Stromal cell of bone marrow (primary cell): ENCODE data around the gene HTRA1.

Source experiments
- DNase-seq: peaks from one replicate; pipeline ENCODE4 v3.0.0-alpha.2; 2012; ENCODE audit warnings: low read depth

Gene HTRA1

DNA sequence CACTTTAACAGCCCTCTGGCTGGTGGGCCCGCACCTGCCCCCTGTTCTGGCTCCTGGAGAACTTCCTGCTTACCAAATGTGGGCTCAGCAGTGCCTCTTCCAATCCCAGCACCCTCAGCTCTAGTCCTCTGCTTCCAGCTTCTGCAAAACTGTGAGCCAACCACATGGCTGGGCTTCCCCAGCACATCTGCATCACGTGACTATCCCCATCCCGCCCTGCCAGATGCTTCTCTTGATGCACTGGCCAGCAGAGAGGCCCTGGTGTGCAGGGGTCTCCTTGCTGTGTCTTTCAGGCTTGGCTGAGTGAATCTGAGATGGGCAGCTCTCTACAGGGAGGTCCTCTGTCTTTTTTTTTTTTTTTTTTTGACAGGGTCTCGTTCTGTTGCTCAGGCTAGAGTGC lies 55.4 kb downstream of the HTRA1 start:
- DNase-seq: no peak

DNA sequence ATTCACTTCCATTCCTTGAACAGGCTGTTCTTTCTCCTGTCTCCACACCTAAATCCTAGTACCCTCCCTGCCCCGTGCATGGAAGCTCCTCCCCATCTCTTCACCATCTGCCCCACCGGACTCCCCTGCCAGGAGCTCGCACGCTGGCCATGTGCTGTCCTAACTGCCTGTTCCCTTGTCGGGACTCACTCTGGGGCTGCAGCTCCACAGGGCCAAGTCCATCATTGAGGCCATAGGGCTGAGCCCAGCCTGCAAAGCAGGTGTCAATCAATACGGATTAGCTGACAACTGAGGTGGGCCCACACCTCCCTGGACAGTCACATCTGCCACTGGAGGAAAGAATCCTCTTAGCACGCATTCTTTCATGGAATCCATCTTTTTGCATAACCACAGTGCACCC lies 57.8 kb downstream of the HTRA1 start:
- DNase-seq: no peak

- no peak for DNase-seq
These were observed 58.5 kb downstream of the HTRA1 start for GRCh38 chr10:122519873-122520272.

- no peak for DNase-seq
These were observed 59.7 kb downstream of the HTRA1 start for GRCh38 chr10:122521011-122521410.

- no peak for DNase-seq
These were observed 63.5 kb downstream of the HTRA1 start for GRCh38 chr10:122524811-122525210.

GRCh38 chr10:122525788-122526187 lies 64.4 kb downstream of the HTRA1 start:
- DNase-seq: no peak

- no peak for DNase-seq
These were observed 65.5 kb downstream of the HTRA1 start for GRCh38 chr10:122526892-122527291.

- peak; percentile 57 for DNase-seq
These were observed 68.8 kb downstream of the HTRA1 start for GRCh38 chr10:122530177-122530576.

DNA sequence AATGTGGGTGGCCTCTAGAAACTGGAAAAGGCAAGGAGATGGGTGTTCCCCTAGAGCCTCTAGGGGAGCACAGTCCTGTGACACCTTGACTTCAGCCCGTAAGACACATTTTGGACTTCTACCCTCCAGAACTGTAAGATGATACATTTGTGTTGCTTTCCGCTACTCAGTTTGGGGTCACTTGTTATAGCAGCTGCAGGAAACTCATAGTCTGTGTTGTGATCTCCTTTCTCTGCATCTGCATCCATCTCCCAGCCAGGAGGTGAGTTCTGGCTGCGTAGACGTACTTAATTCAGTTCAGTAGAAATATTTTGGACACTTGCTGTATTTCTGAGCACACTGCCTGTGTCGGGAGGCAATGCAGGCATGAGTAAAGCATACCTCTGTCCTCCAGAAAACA lies 69.9 kb downstream of the HTRA1 start:
- no peak for DNase-seq

DNA sequence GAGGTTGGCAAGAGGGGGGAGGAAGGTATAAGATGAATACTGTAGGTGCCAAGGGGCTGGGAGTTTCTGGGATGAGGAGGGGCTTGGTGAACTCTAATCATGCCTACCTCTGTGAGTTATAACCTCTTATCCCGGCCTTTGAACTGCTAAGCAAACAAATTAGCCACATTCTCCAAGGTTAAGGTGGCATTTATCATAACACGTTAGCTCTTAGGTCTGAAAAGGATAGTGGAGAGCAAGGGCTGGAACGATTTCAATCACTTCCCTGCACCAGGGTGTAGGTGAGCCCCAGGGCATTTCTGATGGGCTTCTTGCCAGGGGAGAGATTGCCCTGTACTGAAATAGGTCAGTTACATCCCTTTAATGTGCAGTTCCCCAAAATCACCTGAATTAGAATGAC lies 70.6 kb downstream of the HTRA1 start:
- DNase-seq: no peak

DNA sequence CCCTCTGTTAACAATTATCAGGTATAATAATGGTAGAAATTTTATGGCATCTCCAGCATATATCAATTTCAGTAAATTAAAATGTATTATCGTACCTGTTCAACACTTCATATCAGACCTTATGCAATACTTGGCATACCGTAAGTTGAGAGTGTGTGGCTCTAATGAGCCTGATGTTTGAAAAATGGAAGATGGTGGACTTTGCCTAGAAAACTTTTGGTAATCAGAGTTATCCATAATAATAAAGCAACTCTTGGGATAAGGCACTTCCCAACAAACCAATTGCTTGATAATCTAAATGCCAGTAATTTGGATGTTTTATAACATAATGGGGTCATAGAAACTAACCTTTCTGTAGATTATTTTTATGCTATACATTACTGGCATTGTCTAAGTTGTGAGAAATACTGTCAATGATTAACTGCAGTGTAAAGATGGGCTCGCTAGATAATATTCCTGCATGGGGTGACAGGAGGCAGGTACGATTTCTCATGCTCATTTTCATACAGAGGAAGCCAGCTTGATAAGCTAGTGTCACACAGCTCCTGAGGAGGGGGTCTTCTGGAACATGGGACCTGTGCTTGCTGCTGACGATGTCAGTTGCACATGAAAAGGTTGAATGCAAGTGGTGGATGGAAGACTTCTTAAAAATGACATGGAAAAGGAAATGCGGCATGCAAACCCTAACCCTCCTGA lies 71.4 kb downstream of the HTRA1 start:
- no peak for DNase-seq

DNA sequence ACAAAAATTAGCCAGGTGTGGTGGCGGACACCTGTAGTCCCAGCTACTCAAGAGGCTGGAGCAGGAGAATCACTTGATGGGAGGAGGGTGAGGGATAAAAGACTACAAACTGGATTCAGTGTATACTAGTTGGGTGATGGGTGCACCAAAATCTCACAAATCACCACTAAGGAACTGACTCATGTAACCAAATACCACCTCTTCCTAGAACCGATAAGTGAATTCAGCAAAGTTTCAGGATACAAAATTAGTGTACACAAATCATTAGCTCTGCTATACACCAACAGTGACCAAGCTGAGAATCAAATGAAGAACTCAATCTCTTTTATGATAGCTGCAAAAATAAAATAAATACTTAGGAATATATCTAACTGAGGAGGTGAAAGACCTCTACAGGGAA lies 76.2 kb downstream of the HTRA1 start:
- DNase-seq: no peak

DNA sequence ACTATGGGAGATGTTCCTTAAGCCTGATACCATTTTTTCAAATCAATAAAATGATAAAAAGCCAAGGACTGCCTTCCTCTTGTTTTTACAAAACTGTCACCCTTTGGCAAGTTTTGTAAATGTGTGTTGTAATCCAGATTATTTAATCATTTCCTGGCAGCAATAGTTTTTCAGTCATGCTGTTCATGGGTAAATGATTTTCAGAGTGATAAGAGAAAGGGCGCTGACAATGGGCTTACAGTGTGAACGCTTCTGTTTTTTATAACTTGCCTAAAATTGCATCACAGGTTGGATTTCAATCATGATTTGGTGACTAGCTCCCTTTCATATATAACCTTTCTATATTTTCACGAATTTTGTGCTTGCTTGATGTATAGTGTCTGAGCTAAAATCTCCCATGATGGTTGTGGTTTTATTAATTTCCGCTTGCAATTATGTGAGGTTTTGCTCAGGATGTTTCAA lies 80.2 kb downstream of the HTRA1 start:
- no peak for DNase-seq

DNA sequence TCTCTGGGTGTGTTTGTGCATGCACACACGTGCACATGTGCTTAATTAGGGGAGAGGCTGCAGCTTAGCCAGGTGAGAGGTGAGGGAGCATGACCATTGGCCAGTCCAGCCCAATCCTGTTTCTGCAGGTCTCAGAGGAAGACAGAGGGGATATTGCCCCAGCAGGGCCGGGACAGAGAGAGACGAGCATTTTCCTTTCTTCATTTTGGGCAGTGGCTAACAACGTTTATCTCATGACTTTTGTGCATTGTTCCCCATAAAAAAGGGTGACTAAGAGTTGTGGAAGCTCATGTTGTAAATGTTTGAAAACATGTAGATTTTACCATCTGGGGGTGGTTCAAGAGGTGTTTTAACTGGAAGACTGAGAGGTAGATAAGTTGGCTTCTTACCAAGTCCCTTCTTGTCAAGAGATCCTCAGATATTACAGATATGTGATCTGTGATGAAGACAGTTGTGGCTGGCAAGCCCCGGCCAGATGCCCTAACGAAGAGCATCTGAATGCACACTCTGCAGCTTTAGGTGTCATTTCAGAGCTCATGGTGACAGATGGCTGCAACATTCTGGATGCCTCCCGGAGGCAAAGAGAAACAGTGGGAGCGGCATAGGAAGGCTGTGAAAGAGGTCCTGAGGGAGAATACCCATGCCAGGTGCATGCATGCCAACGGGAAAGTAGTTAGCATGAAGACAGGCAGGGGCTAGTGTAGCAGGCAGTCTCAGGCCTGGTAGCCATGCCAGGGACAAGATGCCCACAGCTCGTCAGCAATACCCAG lies 82.5 kb downstream of the HTRA1 start:
- no peak for DNase-seq

DNA sequence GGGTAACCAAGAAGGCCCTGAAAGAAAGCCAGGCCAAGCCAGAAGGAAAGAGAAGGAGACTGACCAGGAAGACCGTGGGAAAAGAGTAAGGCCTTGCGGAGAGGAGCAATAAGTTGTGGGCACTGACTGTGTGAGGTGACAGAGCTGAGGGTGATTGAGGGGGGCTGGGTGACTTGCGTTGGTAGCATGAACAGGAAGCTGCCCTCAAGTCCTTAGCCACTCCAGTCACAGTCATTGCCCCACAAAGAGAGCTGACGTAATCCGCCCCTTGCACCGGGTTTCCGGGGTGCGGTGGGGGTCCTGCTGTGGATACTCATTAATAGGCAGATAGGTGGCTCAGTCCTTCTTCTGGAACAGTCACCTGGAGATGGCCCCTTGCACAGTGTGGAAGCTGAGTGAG lies 83.1 kb downstream of the HTRA1 start:
- no peak for DNase-seq

DNA sequence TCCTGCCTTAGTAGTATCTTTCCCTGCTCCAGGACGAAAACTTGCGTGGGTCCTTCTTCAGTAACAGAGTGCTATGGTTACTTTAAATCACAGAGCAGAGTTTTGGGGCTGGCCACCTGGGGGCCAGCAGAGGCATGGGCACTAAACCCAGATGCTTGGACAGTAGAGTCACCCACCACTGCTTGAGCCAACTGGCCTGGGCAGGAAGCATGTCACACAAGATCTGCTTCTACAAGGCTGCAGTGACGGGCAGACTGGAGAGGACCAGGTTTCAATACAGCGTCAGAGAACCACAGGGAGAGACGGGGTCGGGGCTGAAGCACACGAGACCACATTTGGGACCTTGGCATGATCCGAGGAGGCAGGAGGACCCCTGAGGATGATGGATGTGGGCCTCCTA lies 84.9 kb downstream of the HTRA1 start:
- DNase-seq: no peak

DNA sequence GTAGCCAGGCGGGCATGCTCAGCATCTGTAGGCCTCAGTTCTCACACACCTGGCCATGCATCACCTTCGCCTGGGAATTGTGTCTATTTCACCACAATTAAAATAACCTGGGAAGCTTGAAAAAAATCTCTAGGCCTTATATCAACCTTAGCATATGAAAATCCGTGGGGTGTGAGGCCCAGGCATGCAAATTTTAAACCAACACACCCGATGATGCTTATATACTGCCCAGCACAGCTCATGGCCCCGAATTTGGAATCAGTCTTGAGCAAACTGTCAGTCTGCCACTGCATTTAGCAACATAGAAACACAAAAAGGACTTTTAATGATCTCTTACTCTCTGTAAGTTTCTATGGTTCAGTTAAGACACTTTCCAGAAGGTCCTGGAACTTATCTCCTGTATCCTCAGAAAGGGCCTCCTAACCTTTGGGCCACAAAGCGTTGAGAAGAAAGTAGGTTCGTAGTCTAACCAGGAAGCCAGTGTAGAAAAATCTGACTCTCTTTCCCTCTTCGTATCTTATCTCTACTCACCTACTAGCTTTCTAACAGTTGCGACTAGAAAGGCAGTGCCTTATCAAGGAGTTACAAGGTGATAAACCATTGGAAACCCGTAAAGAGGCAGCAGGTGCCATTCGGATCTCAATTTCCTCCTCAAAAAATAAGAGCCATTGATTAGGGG lies 87.2 kb downstream of the HTRA1 start:
- DNase-seq: no peak

DNA sequence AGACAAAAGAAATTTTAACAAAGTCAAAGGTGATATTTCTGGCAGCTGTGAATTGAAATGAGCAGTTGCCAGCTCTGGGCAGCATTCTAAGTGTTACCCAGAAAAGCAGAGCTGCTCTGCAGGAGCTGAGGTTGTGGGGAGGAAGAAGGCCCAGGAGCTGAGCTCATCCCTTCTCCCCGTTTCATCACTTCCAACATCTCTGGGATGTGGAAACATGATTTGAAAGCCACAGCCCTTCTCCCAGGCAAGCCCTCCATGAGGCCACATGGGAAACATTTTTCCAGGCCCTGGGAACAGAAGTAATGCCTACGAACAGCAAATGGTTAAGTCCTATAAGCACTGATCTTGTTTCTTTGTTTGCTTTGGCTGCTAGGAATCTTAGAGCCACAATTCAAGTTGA lies 88.3 kb downstream of the HTRA1 start:
- peak; percentile 15 for DNase-seq

- DNase-seq: no peak
These were observed 89.1 kb downstream of the HTRA1 start for GRCh38 chr10:122550427-122550826.

GRCh38 chr10:122550983-122551382 lies 89.6 kb downstream of the HTRA1 start:
- no peak for DNase-seq

DNA sequence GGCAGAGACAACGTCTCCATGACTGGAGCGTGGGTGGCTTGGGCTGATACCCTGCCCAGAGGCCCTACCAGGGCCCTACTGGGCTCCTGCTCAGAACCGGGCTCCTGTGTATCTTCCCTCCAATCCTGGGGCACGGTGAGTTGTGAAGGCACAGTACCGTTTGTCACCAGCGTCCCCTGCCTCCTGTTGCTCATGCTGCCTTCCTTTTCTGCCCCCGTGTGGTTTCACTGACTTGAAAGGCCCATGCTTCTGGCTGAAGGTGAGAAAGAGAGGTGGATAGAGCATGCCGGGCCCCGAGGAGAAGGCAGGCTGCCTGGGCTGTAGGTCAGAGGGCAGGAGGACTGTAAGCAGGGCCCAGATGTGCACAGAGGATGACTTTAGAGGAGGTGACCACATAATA lies 90.1 kb downstream of the HTRA1 start:
- no peak for DNase-seq

DNA sequence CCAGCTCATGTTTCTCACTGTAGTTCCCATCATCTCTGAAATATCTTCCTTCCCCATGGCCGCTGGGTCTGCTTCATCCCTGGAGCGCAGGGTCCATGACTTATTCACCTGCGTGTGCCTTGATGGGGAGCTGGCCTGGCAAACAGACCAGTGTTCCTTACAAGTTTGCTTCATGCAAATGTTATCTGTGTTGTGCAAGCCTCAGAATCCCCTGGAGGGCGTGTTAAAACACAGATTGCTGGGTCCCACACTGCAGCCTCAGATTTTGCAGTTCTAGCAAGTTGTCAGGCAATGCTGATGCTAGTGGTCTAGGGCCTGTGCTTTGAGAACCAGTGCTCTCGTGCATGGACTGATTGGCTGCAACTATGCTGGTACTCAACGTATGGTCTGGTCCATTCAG lies 92.0 kb downstream of the HTRA1 start:
- DNase-seq: no peak
